KMS-11 (cell line): ENCODE results near the gene AP5M1.

Experiments used
- H2AFZ ChIP-seq: fragments of 200-600 bp; sonication (generic); 2 replicates; pipeline ENCODE4 v1.6.1; 2016; ENCODE audit warnings: antibody characterized with exemption, mixed run types, low read depth
- H3K27ac ChIP-seq: fragments of 200-600 bp; sonication (generic); 2 replicates; pipeline ENCODE4 v1.6.1; 2016; ENCODE audit warnings: mild to moderate bottlenecking, mixed run types
- H3K27me3 ChIP-seq: fragments of 200-600 bp; sonication (generic); 2 replicates; pipeline ENCODE4 v1.6.1; 2017; ENCODE audit warnings: mild to moderate bottlenecking, low read depth, mixed run types, moderate library complexity; ENCODE audit not compliant: insufficient read depth
- H3K36me3 ChIP-seq: fragments of 200-600 bp; sonication (generic); 2 replicates; pipeline ENCODE4 v1.6.1; 2017; ENCODE audit warnings: mild to moderate bottlenecking, mixed run types; ENCODE audit not compliant: insufficient read depth
- H3K4me1 ChIP-seq: fragments of 200-600 bp; sonication (generic); 2 replicates; pipeline ENCODE4 v1.6.1; 2016; ENCODE audit warnings: mild to moderate bottlenecking, low read depth, mixed run types; ENCODE audit not compliant: poor library complexity, severe bottlenecking
- H3K4me2 ChIP-seq: fragments of 200-600 bp; sonication (generic); 2 replicates; pipeline ENCODE4 v1.7.0; 2016; ENCODE audit warnings: mild to moderate bottlenecking, mixed run types
- H3K4me3 ChIP-seq: fragments of 200-600 bp; sonication (generic); IDR thresholded peaks from 2 replicates; pipeline ENCODE4 v1.6.1; 2017; ENCODE audit warnings: low read depth, low read length, mixed read lengths; ENCODE audit not compliant: insufficient read depth
- H3K79me2 ChIP-seq: fragments of 200-600 bp; sonication (generic); 2 replicates; pipeline ENCODE4 v1.6.1; 2016; ENCODE audit warnings: low read depth, mixed run types; ENCODE audit not compliant: insufficient read depth
- H3K9ac ChIP-seq: fragments of 200-600 bp; sonication (generic); 2 replicates; pipeline ENCODE4 v1.6.1; 2016; ENCODE audit warnings: mild to moderate bottlenecking, mixed run types
- H4K20me1 ChIP-seq: fragments of 200-600 bp; sonication (generic); 2 replicates; pipeline ENCODE4 v1.6.1; 2016; ENCODE audit warnings: mild to moderate bottlenecking, mixed run types; ENCODE audit not compliant: insufficient read depth
- CTCF ChIP-seq: fragments of 200-600 bp; sonication (generic); conservative IDR thresholded peaks from 2 replicates; pipeline ENCODE4 v1.6.1; 2017; ENCODE audit warnings: low read depth, mild to moderate bottlenecking, antibody characterized with exemption, low read length, moderate library complexity, mixed read lengths

AP5M1 gene

GRCh38 chr14:57275023-57275664, 6.4 kb downstream of the AP5M1 start:
- H3K9ac ChIP-seq = no peak overlapping the region
- H2AFZ ChIP-seq = no peak overlapping the region
- H3K4me2 ChIP-seq = no peak overlapping the region
- peaks cover 17% of the 10 kb centered on the region for H3K4me1 ChIP-seq
- TF ChIP-seq CTCF = no peak
- H3K27ac ChIP-seq = no peak overlapping the region
- no peaks in the 10 kb centered on the region for H3K27me3 ChIP-seq
- peaks cover 27% of the 10 kb centered on the region; the same call in 1 of the 2 replicates for H3K79me2 ChIP-seq
- no peak overlapping the region for H3K4me3 ChIP-seq
- no peaks in the 10 kb centered on the region for H3K36me3 ChIP-seq
- H4K20me1 ChIP-seq = no peaks in the 10 kb centered on the region

- H3K4me3 ChIP-seq = no peak overlapping the region
- H4K20me1 ChIP-seq = no peaks in the 10 kb centered on the region
- H3K4me1 ChIP-seq = no peaks in the 10 kb centered on the region
- no peak overlapping the region for H3K9ac ChIP-seq
- H3K27ac ChIP-seq = no peak overlapping the region
- no peak overlapping the region for H3K4me2 ChIP-seq
- peaks cover 8% of the 10 kb centered on the region; the same call in 1 of the 2 replicates for H3K79me2 ChIP-seq
- no peaks in the 10 kb centered on the region for H3K27me3 ChIP-seq
- no peaks in the 10 kb centered on the region for H3K36me3 ChIP-seq
- TF ChIP-seq CTCF = no peak
- H2AFZ ChIP-seq = no peak overlapping the region
Measured at GRCh38 chr14:57277062-57277461, 8.3 kb downstream of the AP5M1 start.

- Histone ChIP-seq H3K4me2 (no peak overlapping the region), H3K27ac (no peak overlapping the region), H3K4me3 (no peak overlapping the region), H3K36me3 (no peaks in the 10 kb centered on the region), H3K9ac (no peak overlapping the region), H2AFZ (no peak overlapping the region), H4K20me1 (no peaks in the 10 kb centered on the region), H3K4me1 (no peaks in the 10 kb centered on the region), H3K27me3 (no peaks in the 10 kb centered on the region), H3K79me2 (no peaks in the 10 kb centered on the region)
- TF ChIP-seq CTCF = no peak
Measured at GRCh38 chr14:57287745-57288144, 19.0 kb downstream of the AP5M1 start.

GRCh38 chr14:57290751-57291150, 22.0 kb downstream of the AP5M1 start:
- Histone ChIP-seq H3K4me1 (no peaks in the 10 kb centered on the region), H3K9ac (no peak overlapping the region), H3K79me2 (no peaks in the 10 kb centered on the region), H3K27ac (no peak overlapping the region), H2AFZ (no peak overlapping the region), H4K20me1 (no peaks in the 10 kb centered on the region), H3K4me3 (no peak overlapping the region), H3K27me3 (no peaks in the 10 kb centered on the region), H3K36me3 (no peaks in the 10 kb centered on the region), H3K4me2 (no peak overlapping the region)
- TF ChIP-seq CTCF = no peak
